Thyroid gland (tissue), 4 donors: ENCODE results near the gene GALNTL6.

Experiments
- CTCF ChIP-seq, 6 experiments: fragments of 200-600 bp in 3 of 6; fragments of 450-650 bp in 3 of 6; sonication (generic) in 3 of 6; IDR thresholded peaks; one replicate each; pipeline ENCODE4 v1.5.1; 2016 to 2019; ENCODE audit warnings: antibody characterized with exemption in 6 of 6, mild to moderate bottlenecking in 2 of 6, inconsistent platforms in 1 of 6, moderate library complexity in 1 of 6
- POLR2A ChIP-seq, 2 donors: fragments of 450-650 bp; IDR thresholded peaks; one replicate each; pipeline ENCODE4 v1.6.1; 2017; ENCODE audit warnings: antibody characterized with exemption in 2 of 2, mild to moderate bottlenecking in 2 of 2, moderate library complexity in 1 of 2

- TF ChIP-seq CTCF (IDR thresholded peaks at IDR 0.05) (no peak), POLR2A (IDR thresholded peaks at IDR 0.05) (no peak)
These were observed 364.2 kb downstream of the GALNTL6 start for GRCh38 chr4:172177382-172177781.
